ENCODE measurements around the gene SLC17A5. TPM values are rescaled to one million over a fixed set of nuclear protein-coding genes. Genes with fewer than 3 reads are reported as not detected.
A peak's percentile ranks its signal among the peaks of the same experiment; 100 is the strongest.

Gene SLC17A5
- total RNA-seq, 1 experiment from 2014 or later = 16.9 TPM

DNA sequence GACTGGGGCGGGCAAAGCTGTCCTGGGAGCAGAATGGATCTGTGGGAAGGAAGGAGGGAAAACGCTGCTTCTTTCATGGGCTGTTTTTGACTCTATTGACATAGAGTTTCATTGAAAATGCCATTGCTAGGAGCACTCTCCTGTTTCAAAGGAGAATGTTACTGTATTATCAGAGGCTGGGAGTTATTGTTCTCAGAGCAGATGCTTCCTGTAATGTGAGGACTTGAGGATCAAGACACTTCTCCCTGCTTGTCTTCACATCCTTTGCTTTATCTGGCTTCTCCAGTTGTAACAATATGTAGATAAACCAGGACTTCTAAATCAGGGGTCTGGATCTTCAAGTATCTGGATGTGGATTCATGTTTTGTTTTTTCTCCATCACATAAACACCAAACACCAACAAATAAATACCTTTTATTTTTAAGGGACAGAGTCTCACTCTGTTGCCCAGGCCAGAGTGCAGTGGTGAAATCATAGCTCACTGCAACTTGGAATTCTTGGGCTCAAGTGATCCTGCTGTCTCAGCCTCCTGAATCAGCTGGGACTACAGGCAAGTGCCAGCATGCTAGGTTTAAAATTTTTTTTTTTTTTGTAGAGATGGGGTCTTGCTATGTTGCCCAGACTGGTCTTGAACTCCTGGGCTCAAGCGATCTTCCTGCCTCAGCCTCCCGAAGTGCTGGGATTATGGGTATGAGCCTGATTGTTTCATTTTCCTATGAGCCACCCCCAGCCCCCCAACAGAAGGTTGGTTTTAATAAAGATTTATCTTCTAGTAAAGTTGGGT lies 46.1 kb upstream of the SLC17A5 start:
- Histone ChIP-seq H3K4me3 (no peak overlapping the region), H3K9me2 (ENCODE audit: insufficient read depth) (no peaks in the 10 kb centered on the region), H3K4me1 (replicated peaks; ENCODE audit: insufficient read depth) (peaks cover 42% of the 10 kb centered on the region), H3K36me3 (ENCODE audit: low read depth) (0 out of 2 replicates have a peak, but pooled peaks cover 5% of the 10 kb centered on the region), H3K27me3 (ENCODE audit: insufficient read depth, low read depth) (no peaks in the 10 kb centered on the region), H4K20me1 (ENCODE audit: insufficient read depth) (no peaks in the 10 kb centered on the region), H3K4me2 (no peak overlapping the region), H3K27ac (no peak overlapping the region), H3K79me2 (ENCODE audit: low read depth) (peaks cover 11% of the 10 kb centered on the region; the same call in 1 of the 2 replicates), H3K9me3 (ENCODE audit: insufficient read depth, low read depth) (no peaks in the 10 kb centered on the region), H3F3A (ENCODE audit: insufficient read depth, low read depth) (peaks cover 36% of the 10 kb centered on the region), H2AFZ (no peak overlapping the region)
- no peak for DNase-seq
- TF ChIP-seq EZH2 (IDR thresholded peaks at IDR 0.05; ENCODE audit: low read depth) = no peak
- TF ChIP-seq, protein P1, sequence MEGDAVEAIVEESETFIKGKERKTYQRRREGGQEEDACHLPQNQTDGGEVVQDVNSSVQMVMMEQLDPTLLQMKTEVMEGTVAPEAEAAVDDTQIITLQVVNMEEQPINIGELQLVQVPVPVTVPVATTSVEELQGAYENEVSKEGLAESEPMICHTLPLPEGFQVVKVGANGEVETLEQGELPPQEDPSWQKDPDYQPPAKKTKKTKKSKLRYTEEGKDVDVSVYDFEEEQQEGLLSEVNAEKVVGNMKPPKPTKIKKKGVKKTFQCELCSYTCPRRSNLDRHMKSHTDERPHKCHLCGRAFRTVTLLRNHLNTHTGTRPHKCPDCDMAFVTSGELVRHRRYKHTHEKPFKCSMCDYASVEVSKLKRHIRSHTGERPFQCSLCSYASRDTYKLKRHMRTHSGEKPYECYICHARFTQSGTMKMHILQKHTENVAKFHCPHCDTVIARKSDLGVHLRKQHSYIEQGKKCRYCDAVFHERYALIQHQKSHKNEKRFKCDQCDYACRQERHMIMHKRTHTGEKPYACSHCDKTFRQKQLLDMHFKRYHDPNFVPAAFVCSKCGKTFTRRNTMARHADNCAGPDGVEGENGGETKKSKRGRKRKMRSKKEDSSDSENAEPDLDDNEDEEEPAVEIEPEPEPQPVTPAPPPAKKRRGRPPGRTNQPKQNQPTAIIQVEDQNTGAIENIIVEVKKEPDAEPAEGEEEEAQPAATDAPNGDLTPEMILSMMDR (conservative IDR thresholded peaks at IDR 0.05) = no peak
- CTCF ChIA-PET = no interaction called here
- POLR2A ChIA-PET (ENCODE audit: unreplicated experiment) = interaction anchor here (0.6 to 0.7 kb wide), 2 partner anchors 10 to 346 kb away, joined by 3 to 8 read pairs; no protein-coding TSS in a partner anchor
- intact Hi-C loops (cut with micrococcal nuclease; ENCODE audit: unreplicated experiment) = no loop called here
- no TSS peak for BruUV-seq (replicated peaks)

GRCh38 chr6:73696966-73697655 lies 43.3 kb upstream of the SLC17A5 start:
- CTCF ChIA-PET = no interaction called here
- BruUV-seq (replicated peaks) = no TSS peak
- DNase-seq = peak in 1 of 2 experiments; percentile 33
- peaks cover 11% of the 10 kb centered on the region; the same call in 1 of the 2 replicates for H3K79me2 ChIP-seq (ENCODE audit: low read depth)
- H3K27me3 ChIP-seq (ENCODE audit: insufficient read depth, low read depth) = no peaks in the 10 kb centered on the region
- POLR2A ChIA-PET (ENCODE audit: unreplicated experiment) = no interaction called here
- H3K27ac ChIP-seq = peak overlapping the region; percentile 85
- H3K9me3 ChIP-seq (ENCODE audit: insufficient read depth, low read depth) = no peaks in the 10 kb centered on the region
- intact Hi-C loops (cut with micrococcal nuclease; ENCODE audit: unreplicated experiment) = loop anchor here (1.0 kb wide), 1 partner anchor 7 kb away; no protein-coding TSS in a partner anchor
- H3K4me3 ChIP-seq = peak overlapping the region; percentile 62
- peak overlapping the region; percentile 80 for H3K4me2 ChIP-seq
- peaks cover 33% of the 10 kb centered on the region for H3K4me1 ChIP-seq (replicated peaks; ENCODE audit: insufficient read depth)
- TF ChIP-seq, protein P1 (conservative IDR thresholded peaks at IDR 0.05) = no peak
- no peak for TF ChIP-seq EZH2 (IDR thresholded peaks at IDR 0.05; ENCODE audit: low read depth)
- H3K9me2 ChIP-seq (ENCODE audit: insufficient read depth) = no peaks in the 10 kb centered on the region
- H2AFZ ChIP-seq = peak overlapping the region; percentile 77
- H3F3A ChIP-seq (ENCODE audit: insufficient read depth, low read depth) = peaks cover 28% of the 10 kb centered on the region
- H3K36me3 ChIP-seq (ENCODE audit: low read depth) = no peaks in the 10 kb centered on the region
- H4K20me1 ChIP-seq (ENCODE audit: insufficient read depth) = no peaks in the 10 kb centered on the region

GRCh38 chr6:73695619-73696421 lies 42.0 kb upstream of the SLC17A5 start, which contains the start of gene CD109:
Gene CD109 (plus strand): TSS chr6:73696203. CDS start chr6:73696216, 13 bp downstream.
- Histone ChIP-seq H3K27me3 (ENCODE audit: insufficient read depth, low read depth) (no peaks in the 10 kb centered on the region), H3K36me3 (ENCODE audit: low read depth) (no peaks in the 10 kb centered on the region), H3K4me3 (peak within 1 kb of the TSS; percentile 62), H4K20me1 (ENCODE audit: insufficient read depth) (no peaks in the 10 kb centered on the region), H3K4me2 (peak within 1 kb of the TSS; percentile 80), H2AFZ (peak within 1 kb of the TSS; percentile 77), H3F3A (ENCODE audit: insufficient read depth, low read depth) (peaks cover 28% of the 10 kb centered on the region), H3K9me2 (ENCODE audit: insufficient read depth) (no peaks in the 10 kb centered on the region), H3K79me2 (ENCODE audit: low read depth) (peaks cover 11% of the 10 kb centered on the region; the same call in 1 of the 2 replicates), H3K4me1 (replicated peaks; ENCODE audit: insufficient read depth) (peaks cover 41% of the 10 kb centered on the region), H3K27ac (peak within 1 kb of the TSS; percentile 85), H3K9me3 (ENCODE audit: insufficient read depth, low read depth) (no peaks in the 10 kb centered on the region)
- POLR2A ChIA-PET (ENCODE audit: unreplicated experiment) = interaction anchor here (0.6 to 1.1 kb wide), 3 partner anchors 29 to 1515 kb away, joined by 4 to 7 read pairs (median 4); no protein-coding TSS in a partner anchor
- DNase-seq = peak; percentile 70 to 86
- BruUV-seq (replicated peaks) = TSS peak; percentile 42
- CTCF ChIA-PET = interaction anchor here (0.6 to 1.2 kb wide), 4 partner anchors 11 to 37 kb away, joined by 3 to 6 read pairs (median 4); no protein-coding TSS in a partner anchor
- TF ChIP-seq EZH2 (IDR thresholded peaks at IDR 0.05; ENCODE audit: low read depth) = no peak
- TF ChIP-seq, protein P1 (conservative IDR thresholded peaks at IDR 0.05) = no peak
- intact Hi-C loops (cut with micrococcal nuclease; ENCODE audit: unreplicated experiment) = loop anchor here (1.0 kb wide), 2 partner anchors 8 to 16 kb away; no protein-coding TSS in a partner anchor
